ENCODE results near the gene GMDS. TPM values are rescaled to one million over a fixed set of nuclear protein-coding genes. Genes with fewer than 3 reads are reported as not detected.

The GMDS gene
- total and polyA plus RNA-seq, 2 experiments from 2014 or later = 30.1 to 36.5 TPM

GRCh38 chr6:1840491-1841121 lies 404.8 kb downstream of the GMDS start:
- TF ChIP-seq EZH2 (IDR thresholded peaks at IDR 0.05; ENCODE audit: low read depth, unreplicated experiment) = no peak
- H2AFZ ChIP-seq = no peak overlapping the region
- Mint-ChIP-seq H3K4me3 (no peak overlapping the region), H3K36me3 (ENCODE audit: low read depth) (peaks cover 7% of the 10 kb centered on the region; the same call in 2 of the 3 replicates), H3K9me3 (peaks cover 11% of the 10 kb centered on the region), H3K27me3 (ENCODE audit: insufficient read depth, low read depth, poor library complexity) (peaks cover 2% of the 10 kb centered on the region), H3K4me1 (peaks cover 31% of the 10 kb centered on the region), H3K27ac (no peak overlapping the region)
- ATAC-seq (no peak), DNase-seq (ENCODE audit: low spot score) (no peak)
- H3K27me3 ChIP-seq (ENCODE audit: insufficient read depth) = no peaks in the 10 kb centered on the region
- H3K4me1 ChIP-seq (ENCODE audit: insufficient read depth) = peaks cover 32% of the 10 kb centered on the region
- H3K27ac ChIP-seq (ENCODE audit: low read depth) = no peak overlapping the region
- H3K9me2 ChIP-seq (ENCODE audit: insufficient read depth) = no peaks in the 10 kb centered on the region
- no peak overlapping the region for H3K4me2 ChIP-seq
- peaks cover 9% of the 10 kb centered on the region for H3K36me3 ChIP-seq (ENCODE audit: insufficient read depth)
- H3F3A ChIP-seq (replicated peaks; ENCODE audit: low read depth) = no peaks in the 10 kb centered on the region
- H3K4me3 ChIP-seq = no peak overlapping the region
- H3K79me2 ChIP-seq (replicated peaks; ENCODE audit: insufficient read depth) = no peaks in the 10 kb centered on the region
- no peaks in the 10 kb centered on the region for H4K20me1 ChIP-seq (replicated peaks; ENCODE audit: insufficient read depth)

DNA sequence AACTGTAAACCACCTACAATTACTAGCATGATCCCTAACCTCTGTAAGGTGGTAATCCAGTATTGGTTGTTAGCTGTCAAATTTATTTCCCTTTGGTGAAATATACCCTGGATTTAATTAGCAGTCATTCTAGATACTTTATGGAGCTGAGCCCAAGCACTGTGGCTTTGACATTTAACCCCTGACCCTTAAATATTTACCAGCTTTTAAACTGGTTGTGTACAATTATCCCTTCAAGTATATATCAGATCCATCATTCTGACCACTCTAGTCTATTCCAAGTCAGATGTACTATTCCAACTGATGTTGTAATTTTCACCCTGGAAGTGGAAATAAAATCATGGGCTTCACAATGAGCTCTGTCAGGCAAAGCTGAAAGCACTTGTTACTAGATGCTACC lies 406.0 kb downstream of the GMDS start:
- no peak for DNase-seq (ENCODE audit: low spot score)
- H3K27ac Mint-ChIP-seq = no peak overlapping the region
- H3K4me1 Mint-ChIP-seq = peaks cover 41% of the 10 kb centered on the region
- no peaks in the 10 kb centered on the region for H3F3A ChIP-seq (replicated peaks; ENCODE audit: low read depth)
- H3K36me3 Mint-ChIP-seq (ENCODE audit: low read depth) = peaks cover 3% of the 10 kb centered on the region; the same call in 1 of the 3 replicates
- no peaks in the 10 kb centered on the region for H3K9me2 ChIP-seq (ENCODE audit: insufficient read depth)
- no peaks in the 10 kb centered on the region for H3K27me3 ChIP-seq (ENCODE audit: insufficient read depth)
- no peaks in the 10 kb centered on the region for H3K36me3 ChIP-seq (ENCODE audit: insufficient read depth)
- no peak for ATAC-seq
- H3K27me3 Mint-ChIP-seq (ENCODE audit: insufficient read depth, low read depth, poor library complexity) = peaks cover 4% of the 10 kb centered on the region
- H3K4me2 ChIP-seq = no peak overlapping the region
- H3K79me2 ChIP-seq (replicated peaks; ENCODE audit: insufficient read depth) = no peaks in the 10 kb centered on the region
- no peak overlapping the region for H3K4me3 ChIP-seq
- H3K27ac ChIP-seq (ENCODE audit: low read depth) = peak overlapping the region; percentile 18; the same call in 1 of the 2 replicates
- no peaks in the 10 kb centered on the region for H4K20me1 ChIP-seq (replicated peaks; ENCODE audit: insufficient read depth)
- no peaks in the 10 kb centered on the region for H3K9me3 Mint-ChIP-seq
- H2AFZ ChIP-seq = no peak overlapping the region
- peaks cover 44% of the 10 kb centered on the region for H3K4me1 ChIP-seq (ENCODE audit: insufficient read depth)
- H3K4me3 Mint-ChIP-seq = no peak overlapping the region
- TF ChIP-seq POLR2AphosphoS5 (IDR thresholded peaks at IDR 0.05; ENCODE audit: low read depth) = no peak
- TF ChIP-seq EZH2phosphoT487 (IDR thresholded peaks at IDR 0.05; ENCODE audit: unreplicated experiment) = no peak
- TF ChIP-seq, protein P1, sequence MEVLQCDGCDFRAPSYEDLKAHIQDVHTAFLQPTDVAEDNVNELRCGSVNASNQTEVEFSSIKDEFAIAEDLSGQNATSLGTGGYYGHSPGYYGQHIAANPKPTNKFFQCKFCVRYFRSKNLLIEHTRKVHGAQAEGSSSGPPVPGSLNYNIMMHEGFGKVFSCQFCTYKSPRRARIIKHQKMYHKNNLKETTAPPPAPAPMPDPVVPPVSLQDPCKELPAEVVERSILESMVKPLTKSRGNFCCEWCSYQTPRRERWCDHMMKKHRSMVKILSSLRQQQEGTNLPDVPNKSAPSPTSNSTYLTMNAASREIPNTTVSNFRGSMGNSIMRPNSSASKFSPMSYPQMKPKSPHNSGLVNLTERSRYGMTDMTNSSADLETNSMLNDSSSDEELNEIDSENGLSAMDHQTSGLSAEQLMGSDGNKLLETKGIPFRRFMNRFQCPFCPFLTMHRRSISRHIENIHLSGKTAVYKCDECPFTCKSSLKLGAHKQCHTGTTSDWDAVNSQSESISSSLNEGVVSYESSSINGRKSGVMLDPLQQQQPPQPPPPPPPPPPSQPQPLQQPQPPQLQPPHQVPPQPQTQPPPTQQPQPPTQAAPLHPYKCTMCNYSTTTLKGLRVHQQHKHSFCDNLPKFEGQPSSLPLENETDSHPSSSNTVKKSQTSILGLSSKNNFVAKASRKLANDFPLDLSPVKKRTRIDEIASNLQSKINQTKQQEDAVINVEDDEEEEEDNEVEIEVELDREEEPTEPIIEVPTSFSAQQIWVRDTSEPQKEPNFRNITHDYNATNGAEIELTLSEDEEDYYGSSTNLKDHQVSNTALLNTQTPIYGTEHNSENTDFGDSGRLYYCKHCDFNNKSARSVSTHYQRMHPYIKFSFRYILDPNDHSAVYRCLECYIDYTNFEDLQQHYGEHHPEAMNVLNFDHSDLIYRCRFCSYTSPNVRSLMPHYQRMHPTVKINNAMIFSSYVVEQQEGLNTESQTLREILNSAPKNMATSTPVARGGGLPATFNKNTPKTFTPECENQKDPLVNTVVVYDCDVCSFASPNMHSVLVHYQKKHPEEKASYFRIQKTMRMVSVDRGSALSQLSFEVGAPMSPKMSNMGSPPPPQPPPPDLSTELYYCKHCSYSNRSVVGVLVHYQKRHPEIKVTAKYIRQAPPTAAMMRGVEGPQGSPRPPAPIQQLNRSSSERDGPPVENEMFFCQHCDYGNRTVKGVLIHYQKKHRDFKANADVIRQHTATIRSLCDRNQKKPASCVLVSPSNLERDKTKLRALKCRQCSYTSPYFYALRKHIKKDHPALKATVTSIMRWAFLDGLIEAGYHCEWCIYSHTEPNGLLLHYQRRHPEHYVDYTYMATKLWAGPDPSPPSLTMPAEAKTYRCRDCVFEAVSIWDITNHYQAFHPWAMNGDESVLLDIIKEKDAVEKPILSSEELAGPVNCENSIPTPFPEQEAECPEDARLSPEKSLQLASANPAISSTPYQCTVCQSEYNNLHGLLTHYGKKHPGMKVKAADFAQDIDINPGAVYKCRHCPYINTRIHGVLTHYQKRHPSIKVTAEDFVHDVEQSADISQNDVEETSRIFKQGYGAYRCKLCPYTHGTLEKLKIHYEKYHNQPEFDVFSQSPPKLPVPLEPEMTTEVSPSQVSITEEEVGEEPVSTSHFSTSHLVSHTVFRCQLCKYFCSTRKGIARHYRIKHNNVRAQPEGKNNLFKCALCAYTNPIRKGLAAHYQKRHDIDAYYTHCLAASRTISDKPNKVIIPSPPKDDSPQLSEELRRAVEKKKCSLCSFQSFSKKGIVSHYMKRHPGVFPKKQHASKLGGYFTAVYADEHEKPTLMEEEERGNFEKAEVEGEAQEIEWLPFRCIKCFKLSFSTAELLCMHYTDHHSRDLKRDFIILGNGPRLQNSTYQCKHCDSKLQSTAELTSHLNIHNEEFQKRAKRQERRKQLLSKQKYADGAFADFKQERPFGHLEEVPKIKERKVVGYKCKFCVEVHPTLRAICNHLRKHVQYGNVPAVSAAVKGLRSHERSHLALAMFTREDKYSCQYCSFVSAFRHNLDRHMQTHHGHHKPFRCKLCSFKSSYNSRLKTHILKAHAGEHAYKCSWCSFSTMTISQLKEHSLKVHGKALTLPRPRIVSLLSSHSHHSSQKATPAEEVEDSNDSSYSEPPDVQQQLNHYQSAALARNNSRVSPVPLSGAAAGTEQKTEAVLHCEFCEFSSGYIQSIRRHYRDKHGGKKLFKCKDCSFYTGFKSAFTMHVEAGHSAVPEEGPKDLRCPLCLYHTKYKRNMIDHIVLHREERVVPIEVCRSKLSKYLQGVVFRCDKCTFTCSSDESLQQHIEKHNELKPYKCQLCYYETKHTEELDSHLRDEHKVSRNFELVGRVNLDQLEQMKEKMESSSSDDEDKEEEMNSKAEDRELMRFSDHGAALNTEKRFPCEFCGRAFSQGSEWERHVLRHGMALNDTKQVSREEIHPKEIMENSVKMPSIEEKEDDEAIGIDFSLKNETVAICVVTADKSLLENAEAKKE (CRISPR knock-in tag; IDR thresholded peaks at IDR 0.05) = no peak
- TF ChIP-seq, protein P2, sequence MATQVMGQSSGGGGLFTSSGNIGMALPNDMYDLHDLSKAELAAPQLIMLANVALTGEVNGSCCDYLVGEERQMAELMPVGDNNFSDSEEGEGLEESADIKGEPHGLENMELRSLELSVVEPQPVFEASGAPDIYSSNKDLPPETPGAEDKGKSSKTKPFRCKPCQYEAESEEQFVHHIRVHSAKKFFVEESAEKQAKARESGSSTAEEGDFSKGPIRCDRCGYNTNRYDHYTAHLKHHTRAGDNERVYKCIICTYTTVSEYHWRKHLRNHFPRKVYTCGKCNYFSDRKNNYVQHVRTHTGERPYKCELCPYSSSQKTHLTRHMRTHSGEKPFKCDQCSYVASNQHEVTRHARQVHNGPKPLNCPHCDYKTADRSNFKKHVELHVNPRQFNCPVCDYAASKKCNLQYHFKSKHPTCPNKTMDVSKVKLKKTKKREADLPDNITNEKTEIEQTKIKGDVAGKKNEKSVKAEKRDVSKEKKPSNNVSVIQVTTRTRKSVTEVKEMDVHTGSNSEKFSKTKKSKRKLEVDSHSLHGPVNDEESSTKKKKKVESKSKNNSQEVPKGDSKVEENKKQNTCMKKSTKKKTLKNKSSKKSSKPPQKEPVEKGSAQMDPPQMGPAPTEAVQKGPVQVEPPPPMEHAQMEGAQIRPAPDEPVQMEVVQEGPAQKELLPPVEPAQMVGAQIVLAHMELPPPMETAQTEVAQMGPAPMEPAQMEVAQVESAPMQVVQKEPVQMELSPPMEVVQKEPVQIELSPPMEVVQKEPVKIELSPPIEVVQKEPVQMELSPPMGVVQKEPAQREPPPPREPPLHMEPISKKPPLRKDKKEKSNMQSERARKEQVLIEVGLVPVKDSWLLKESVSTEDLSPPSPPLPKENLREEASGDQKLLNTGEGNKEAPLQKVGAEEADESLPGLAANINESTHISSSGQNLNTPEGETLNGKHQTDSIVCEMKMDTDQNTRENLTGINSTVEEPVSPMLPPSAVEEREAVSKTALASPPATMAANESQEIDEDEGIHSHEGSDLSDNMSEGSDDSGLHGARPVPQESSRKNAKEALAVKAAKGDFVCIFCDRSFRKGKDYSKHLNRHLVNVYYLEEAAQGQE (IDR thresholded peaks at IDR 0.05; ENCODE audit: unreplicated experiment) = no peak
- TF ChIP-seq, protein P3, sequence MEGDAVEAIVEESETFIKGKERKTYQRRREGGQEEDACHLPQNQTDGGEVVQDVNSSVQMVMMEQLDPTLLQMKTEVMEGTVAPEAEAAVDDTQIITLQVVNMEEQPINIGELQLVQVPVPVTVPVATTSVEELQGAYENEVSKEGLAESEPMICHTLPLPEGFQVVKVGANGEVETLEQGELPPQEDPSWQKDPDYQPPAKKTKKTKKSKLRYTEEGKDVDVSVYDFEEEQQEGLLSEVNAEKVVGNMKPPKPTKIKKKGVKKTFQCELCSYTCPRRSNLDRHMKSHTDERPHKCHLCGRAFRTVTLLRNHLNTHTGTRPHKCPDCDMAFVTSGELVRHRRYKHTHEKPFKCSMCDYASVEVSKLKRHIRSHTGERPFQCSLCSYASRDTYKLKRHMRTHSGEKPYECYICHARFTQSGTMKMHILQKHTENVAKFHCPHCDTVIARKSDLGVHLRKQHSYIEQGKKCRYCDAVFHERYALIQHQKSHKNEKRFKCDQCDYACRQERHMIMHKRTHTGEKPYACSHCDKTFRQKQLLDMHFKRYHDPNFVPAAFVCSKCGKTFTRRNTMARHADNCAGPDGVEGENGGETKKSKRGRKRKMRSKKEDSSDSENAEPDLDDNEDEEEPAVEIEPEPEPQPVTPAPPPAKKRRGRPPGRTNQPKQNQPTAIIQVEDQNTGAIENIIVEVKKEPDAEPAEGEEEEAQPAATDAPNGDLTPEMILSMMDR (conservative IDR thresholded peaks at IDR 0.05; ENCODE audit: low read depth in 2 of 2) = no peak
- TF ChIP-seq, protein P4, sequence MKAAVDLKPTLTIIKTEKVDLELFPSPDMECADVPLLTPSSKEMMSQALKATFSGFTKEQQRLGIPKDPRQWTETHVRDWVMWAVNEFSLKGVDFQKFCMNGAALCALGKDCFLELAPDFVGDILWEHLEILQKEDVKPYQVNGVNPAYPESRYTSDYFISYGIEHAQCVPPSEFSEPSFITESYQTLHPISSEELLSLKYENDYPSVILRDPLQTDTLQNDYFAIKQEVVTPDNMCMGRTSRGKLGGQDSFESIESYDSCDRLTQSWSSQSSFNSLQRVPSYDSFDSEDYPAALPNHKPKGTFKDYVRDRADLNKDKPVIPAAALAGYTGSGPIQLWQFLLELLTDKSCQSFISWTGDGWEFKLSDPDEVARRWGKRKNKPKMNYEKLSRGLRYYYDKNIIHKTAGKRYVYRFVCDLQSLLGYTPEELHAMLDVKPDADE (IDR thresholded peaks at IDR 0.05) = no peak
- no peak for TF ChIP-seq STAT1 (IDR thresholded peaks at IDR 0.05; ENCODE audit: unreplicated experiment)
- TF ChIP-seq ZNF114 (CRISPR knock-in tag; IDR thresholded peaks at IDR 0.05) = no peak
